GM12873 (cell line): ENCODE data around the gene NHEJ1.

Experiments used
- CTCF ChIP-seq: IDR thresholded peaks from 2 replicates; pipeline ENCODE4 v1.5.1; 2012; ENCODE audit warnings: low read depth, mild to moderate bottlenecking, moderate library complexity, low read length, control low read depth; ENCODE audit not compliant: insufficient read depth; ENCODE audit errors: missing control alignments

Gene NHEJ1

GRCh38 chr2:219173176-219173575 is 12.6 kb upstream of the NHEJ1 start:
- TF ChIP-seq CTCF = no peak

GRCh38 chr2:219172231-219173154 is 11.9 kb upstream of the NHEJ1 start:
- no peak for TF ChIP-seq CTCF

GRCh38 chr2:219171231-219171651 is 10.6 kb upstream of the NHEJ1 start:
- peak; percentile 80 for TF ChIP-seq CTCF

GRCh38 chr2:219169930-219170654 is 9.5 kb upstream of the NHEJ1 start, which contains the start of gene SLC23A3:
SLC23A3 (minus strand) TSS chr2:219170029; CDS start chr2:219169984, 45 bp downstream.
- no peak for TF ChIP-seq CTCF

GRCh38 chr2:219168932-219169331 is 8.3 kb upstream of the NHEJ1 start:
- no peak for TF ChIP-seq CTCF

- TF ChIP-seq CTCF = no peak
Observed at GRCh38 chr2:219168526-219168925, 7.9 kb upstream of the NHEJ1 start.

- no peak for TF ChIP-seq CTCF
Observed at GRCh38 chr2:219167997-219168396, 7.4 kb upstream of the NHEJ1 start.
